Measurements from ENCODE around the gene CTU2.

GRCh38 chr16:88735616-88736015 lies 29.3 kb downstream of the CTU2 start:
- TF ChIP-seq EP300 (IDR thresholded peaks at IDR 0.05; ENCODE audit: low read depth) (no peak), CTCF (IDR thresholded peaks at IDR 0.05) (no peak)

Data from transverse colon (tissue), 3 donors.